Coronary artery (tissue), 2 donors: ENCODE data around the gene PLAAT2.

Experiments
- DNase-seq: peaks from one replicate; pipeline ENCODE4 v3.0.0-alpha.2; 2017; ENCODE audit warnings: low spot score
- H3K27ac ChIP-seq, 2 donors: fragments of 200-600 bp; sonication (generic); one replicate each; pipeline ENCODE4 v1.5.1; 2016 to 2019
- H3K4me3 ChIP-seq: fragments of 200-600 bp; sonication (generic); 2 replicates; pipeline ENCODE4 v1.5.1; 2016; ENCODE audit warnings: mild to moderate bottlenecking, moderate library complexity
- CTCF ChIP-seq: fragments of 200-600 bp; sonication (generic); IDR thresholded peaks from one replicate; pipeline ENCODE4 v1.5.1; 2019; ENCODE audit warnings: antibody characterized with exemption

PLAAT2 gene

GRCh38 chr11:63574856-63575602, 11.8 kb upstream of the PLAAT2 start:
- DNase-seq: no peak
- peak overlapping the region in 1 of 2 donors; percentile 67 for H3K27ac ChIP-seq
- H3K4me3 ChIP-seq: peak overlapping the region; percentile 29
- no peak for TF ChIP-seq CTCF

- no peak for DNase-seq
- TF ChIP-seq CTCF: no peak
- peak overlapping the region in 1 of 2 donors; percentile 67 for H3K27ac ChIP-seq
- H3K4me3 ChIP-seq: peak overlapping the region; percentile 29
Measured at GRCh38 chr11:63573881-63574855, 11.0 kb upstream of the PLAAT2 start.

- H3K27ac ChIP-seq: no peak overlapping the region
- DNase-seq: no peak
- no peak for TF ChIP-seq CTCF
- H3K4me3 ChIP-seq: no peak overlapping the region
Measured at GRCh38 chr11:63572026-63572688, 9.0 kb upstream of the PLAAT2 start.

GRCh38 chr11:63569570-63569969, 6.4 kb upstream of the PLAAT2 start:
- no peak for DNase-seq
- no peak for TF ChIP-seq CTCF
- no peak overlapping the region for H3K27ac ChIP-seq
- H3K4me3 ChIP-seq: no peak overlapping the region

GRCh38 chr11:63567044-63567840, 4.1 kb upstream of the PLAAT2 start:
- Histone ChIP-seq H3K27ac (peak overlapping the region in 1 of 2 donors; percentile 40), H3K4me3 (no peak overlapping the region)
- no peak for DNase-seq
- no peak for TF ChIP-seq CTCF

- TF ChIP-seq CTCF: no peak
- Histone ChIP-seq H3K4me3 (no peak overlapping the region), H3K27ac (no peak overlapping the region)
- DNase-seq: no peak
Measured at GRCh38 chr11:63564784-63565350, 1.7 kb upstream of the PLAAT2 start.
